ENCODE data around the gene ASIP.

Gene ASIP

DNA sequence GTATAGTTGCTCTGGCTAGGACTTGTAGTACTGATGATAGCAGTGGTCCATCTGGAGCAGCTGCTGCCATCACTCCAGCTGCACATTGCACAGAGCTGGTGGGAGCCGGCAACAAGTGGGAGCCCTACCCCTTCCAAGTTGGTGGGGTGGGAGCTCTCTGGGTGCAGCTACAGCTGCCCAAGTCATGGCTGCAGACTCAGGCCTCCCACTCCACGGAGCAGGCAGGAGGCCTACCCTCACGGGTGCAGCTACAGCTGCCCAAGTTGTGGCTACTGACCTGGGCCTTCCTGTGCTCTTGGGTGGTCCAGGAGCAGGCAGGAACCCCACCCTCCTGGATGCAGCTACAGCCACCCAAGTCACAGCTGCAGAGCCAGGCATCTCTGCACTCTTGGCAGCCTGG, 32.1 kb upstream of the ASIP start:
- in situ Hi-C loops (cut with MboI; ENCODE audit: low sequenced_read_pairs, unreplicated experiment), result no loop called here
- TF ChIP-seq CTCF (IDR thresholded peaks at IDR 0.05; ENCODE audit: borderline replicate concordance, control extremely low read depth, extremely low read depth, insufficient read depth, missing control alignments), result no peak
- no peak for DNase-seq (ENCODE audit: low spot score)

DNA sequence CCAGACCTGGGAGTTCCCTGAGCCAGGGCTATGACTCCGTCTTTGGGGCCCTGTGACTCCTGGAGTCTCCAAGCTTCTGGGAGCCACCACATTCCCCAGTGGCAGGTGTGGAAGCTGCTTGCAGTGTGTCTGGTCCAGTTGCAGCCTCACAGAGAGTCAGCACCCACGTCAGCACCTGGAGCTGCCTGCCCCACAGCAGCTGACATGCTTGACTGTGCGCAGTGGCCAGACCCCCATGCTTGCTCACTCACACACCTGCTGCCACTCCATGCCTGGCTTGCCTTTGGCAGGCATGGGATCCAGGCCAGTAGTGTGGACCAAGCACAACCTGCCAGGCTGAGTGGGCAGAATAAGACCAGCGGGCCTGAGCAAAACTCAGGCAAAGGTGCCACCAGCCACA, 31.0 kb upstream of the ASIP start:
- in situ Hi-C loops (cut with MboI; ENCODE audit: low sequenced_read_pairs, unreplicated experiment), result no loop called here
- DNase-seq (ENCODE audit: low spot score), result no peak

GRCh38 chr20:34211591-34211990, 29.6 kb upstream of the ASIP start:
- no peak for TF ChIP-seq CTCF (IDR thresholded peaks at IDR 0.05; ENCODE audit: borderline replicate concordance, control extremely low read depth, extremely low read depth, insufficient read depth, missing control alignments)
- in situ Hi-C loops (cut with MboI; ENCODE audit: low sequenced_read_pairs, unreplicated experiment), result no loop called here
- no peak for DNase-seq (ENCODE audit: low spot score)

More for the DNA sequence above, 31.0 kb upstream of the ASIP start:
- TF ChIP-seq CTCF (IDR thresholded peaks at IDR 0.05; ENCODE audit: borderline replicate concordance, control extremely low read depth, extremely low read depth, insufficient read depth, missing control alignments), result no peak

GRCh38 chr20:34213213-34213612, 28.0 kb upstream of the ASIP start:
- TF ChIP-seq CTCF (IDR thresholded peaks at IDR 0.05; ENCODE audit: borderline replicate concordance, control extremely low read depth, extremely low read depth, insufficient read depth, missing control alignments), result no peak
- no peak for DNase-seq (ENCODE audit: low spot score)
- in situ Hi-C loops (cut with MboI; ENCODE audit: low sequenced_read_pairs, unreplicated experiment), result no loop called here

GRCh38 chr20:34215711-34216381, 25.4 kb upstream of the ASIP start:
- peak; percentile 62 for DNase-seq (ENCODE audit: low spot score)
- in situ Hi-C loops (cut with MboI; ENCODE audit: low sequenced_read_pairs, unreplicated experiment), result no loop called here
- TF ChIP-seq CTCF (IDR thresholded peaks at IDR 0.05; ENCODE audit: borderline replicate concordance, control extremely low read depth, extremely low read depth, insufficient read depth, missing control alignments), result no peak

DNA sequence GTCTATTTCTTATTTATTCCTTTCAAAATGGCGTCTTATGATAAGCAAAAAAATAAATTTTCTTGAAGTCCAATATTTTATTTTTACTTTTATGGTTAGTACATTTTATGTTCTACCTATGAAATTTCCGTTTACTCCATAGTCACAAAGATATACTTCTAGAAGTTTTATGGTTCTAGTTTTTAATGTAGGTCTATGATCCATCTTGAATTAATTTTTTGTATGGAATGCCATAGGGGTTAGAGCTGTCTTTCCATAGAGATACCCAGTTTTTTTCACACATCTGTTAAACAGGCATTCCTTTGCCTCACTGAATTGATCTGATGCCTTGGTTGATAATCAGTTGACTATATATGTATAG, 24.9 kb upstream of the ASIP start:
- in situ Hi-C loops (cut with MboI; ENCODE audit: low sequenced_read_pairs, unreplicated experiment), result no loop called here
- TF ChIP-seq CTCF (IDR thresholded peaks at IDR 0.05; ENCODE audit: borderline replicate concordance, control extremely low read depth, extremely low read depth, insufficient read depth, missing control alignments), result no peak

More for the DNA sequence above, 24.9 kb upstream of the ASIP start:
- DNase-seq (ENCODE audit: low spot score), result no peak
